Kidney epithelial cell (primary cell): ENCODE measurements around the gene SMARCA2. TPM values are rescaled to one million over a fixed set of nuclear protein-coding genes. Genes with fewer than 3 reads are reported as not detected.

Experiments
- DNase-seq: peaks from one replicate; pipeline ENCODE4 v3.0.0-alpha.2; 2010; ENCODE audit warnings: low read depth
- H3K27me3 ChIP-seq: 2 replicates; pipeline ENCODE4 v1.6.0; 2011; ENCODE audit warnings: low read length; ENCODE audit not compliant: control insufficient read depth, insufficient read depth
- H3K36me3 ChIP-seq: 2 replicates; pipeline ENCODE4 v1.5.1; 2011; ENCODE audit warnings: low read length; ENCODE audit not compliant: control insufficient read depth, insufficient read depth
- H3K4me3 ChIP-seq: 2 replicates; pipeline ENCODE4 v1.5.1; 2011; ENCODE audit warnings: low read depth, mild to moderate bottlenecking, control low read depth, low read length
- total RNA-seq: library from RNA; depleted of rRNA; stranded (reverse); fragments of >200 nt; gene quantifications from 2 replicates; pipeline ENCODE4 v1.2.3, GENCODE V29; 2015
- TF ChIP-seq, protein P1 (sequence below): IDR thresholded peaks from 2 replicates; pipeline ENCODE4 v1.5.1; 2011; ENCODE audit warnings: mild to moderate bottlenecking, moderate library complexity, low read length, control low read depth, inconsistent platforms; ENCODE audit not compliant: insufficient read depth, poor library complexity, severe bottlenecking

SMARCA2 gene
- total RNA-seq, 1 donor from 2014 or later = 34.3 TPM

DNA sequence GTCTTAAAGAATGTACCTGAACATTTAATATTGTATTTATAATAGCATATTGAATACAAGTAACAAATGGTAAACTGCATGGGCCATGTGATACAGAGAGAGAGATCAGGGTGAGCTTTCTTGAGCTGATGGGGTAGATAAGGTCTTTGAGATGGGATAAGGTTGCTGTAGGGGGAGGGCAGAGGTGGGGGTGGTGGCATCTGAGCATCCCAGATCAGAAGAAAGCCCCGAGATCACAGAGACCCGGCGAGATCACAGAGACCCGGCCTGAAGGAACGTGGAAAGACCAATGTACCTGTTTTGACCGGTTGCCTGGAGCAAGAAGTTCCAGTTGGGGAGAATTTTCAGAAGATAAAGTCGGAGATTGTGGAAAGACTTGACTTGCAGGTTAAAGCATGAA is 6.6 kb downstream of the SMARCA2 start:
- TF ChIP-seq, protein P1, sequence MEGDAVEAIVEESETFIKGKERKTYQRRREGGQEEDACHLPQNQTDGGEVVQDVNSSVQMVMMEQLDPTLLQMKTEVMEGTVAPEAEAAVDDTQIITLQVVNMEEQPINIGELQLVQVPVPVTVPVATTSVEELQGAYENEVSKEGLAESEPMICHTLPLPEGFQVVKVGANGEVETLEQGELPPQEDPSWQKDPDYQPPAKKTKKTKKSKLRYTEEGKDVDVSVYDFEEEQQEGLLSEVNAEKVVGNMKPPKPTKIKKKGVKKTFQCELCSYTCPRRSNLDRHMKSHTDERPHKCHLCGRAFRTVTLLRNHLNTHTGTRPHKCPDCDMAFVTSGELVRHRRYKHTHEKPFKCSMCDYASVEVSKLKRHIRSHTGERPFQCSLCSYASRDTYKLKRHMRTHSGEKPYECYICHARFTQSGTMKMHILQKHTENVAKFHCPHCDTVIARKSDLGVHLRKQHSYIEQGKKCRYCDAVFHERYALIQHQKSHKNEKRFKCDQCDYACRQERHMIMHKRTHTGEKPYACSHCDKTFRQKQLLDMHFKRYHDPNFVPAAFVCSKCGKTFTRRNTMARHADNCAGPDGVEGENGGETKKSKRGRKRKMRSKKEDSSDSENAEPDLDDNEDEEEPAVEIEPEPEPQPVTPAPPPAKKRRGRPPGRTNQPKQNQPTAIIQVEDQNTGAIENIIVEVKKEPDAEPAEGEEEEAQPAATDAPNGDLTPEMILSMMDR = no peak
- no peak for DNase-seq
- no peaks in the 10 kb centered on the region for H3K27me3 ChIP-seq
- H3K4me3 ChIP-seq = no peak overlapping the region
- no peaks in the 10 kb centered on the region for H3K36me3 ChIP-seq

DNA sequence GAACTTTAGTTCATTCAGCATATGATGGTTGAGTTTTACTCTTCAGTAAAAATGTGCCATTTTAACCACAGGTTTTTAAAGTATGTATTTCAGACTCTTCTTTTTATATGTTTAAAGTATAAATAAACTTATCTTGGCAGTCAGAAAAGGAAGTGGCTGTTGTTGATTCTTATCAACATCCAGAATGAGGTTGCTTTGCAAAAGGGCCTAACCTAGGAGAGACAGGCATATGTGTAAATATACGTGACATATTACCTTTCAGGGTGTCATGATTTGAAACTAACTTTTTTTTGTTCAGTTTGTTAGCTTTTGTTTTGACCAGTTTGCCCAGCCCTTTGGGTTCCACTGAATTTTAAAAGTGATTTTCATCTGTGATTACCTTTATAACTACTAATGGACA is 7.4 kb downstream of the SMARCA2 start:
- Histone ChIP-seq H3K27me3 (no peaks in the 10 kb centered on the region), H3K4me3 (no peak overlapping the region), H3K36me3 (no peaks in the 10 kb centered on the region)
- DNase-seq = no peak
- TF ChIP-seq, protein P1 = no peak

DNA sequence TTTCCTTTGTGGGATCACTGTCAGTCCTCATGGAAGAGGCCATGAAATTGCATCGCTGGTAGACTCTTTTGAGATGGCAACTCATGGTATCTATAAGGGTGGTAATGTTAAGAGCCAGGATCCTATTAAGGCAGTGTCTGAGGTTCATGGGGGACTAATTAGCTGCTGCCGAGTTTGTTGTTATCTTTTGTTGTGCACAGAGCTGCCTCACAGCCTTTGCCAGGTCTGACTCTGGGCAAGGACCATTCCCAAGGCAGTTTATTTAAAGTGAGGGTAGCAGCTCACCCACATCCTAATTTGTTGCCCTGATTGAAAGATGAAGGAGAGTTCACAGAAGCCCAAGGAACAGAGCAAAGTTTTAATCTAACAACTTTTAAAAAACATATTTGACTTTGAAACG is 7.9 kb downstream of the SMARCA2 start:
- Histone ChIP-seq H3K27me3 (no peaks in the 10 kb centered on the region), H3K36me3 (no peaks in the 10 kb centered on the region), H3K4me3 (no peak overlapping the region)
- TF ChIP-seq, protein P1 = no peak
- no peak for DNase-seq

DNA sequence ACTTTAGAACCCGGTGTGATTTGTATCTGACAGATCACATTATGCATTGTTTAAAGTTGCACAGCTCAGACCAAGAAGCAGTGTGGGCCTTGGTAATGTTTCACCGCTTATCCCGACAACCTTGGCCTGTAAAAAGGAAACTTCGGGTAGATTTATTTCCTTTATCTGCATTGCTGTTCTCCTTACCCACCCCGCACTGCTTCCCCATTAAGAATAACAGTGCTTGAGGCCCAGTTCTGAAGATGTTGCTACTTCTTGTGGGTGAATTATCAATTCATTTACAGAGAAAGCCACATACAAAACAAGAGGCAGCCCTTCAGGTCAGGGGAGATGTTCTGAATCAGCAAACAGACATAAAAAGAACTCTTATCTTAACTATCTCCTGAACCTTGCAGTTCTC is 8.4 kb downstream of the SMARCA2 start:
- Histone ChIP-seq H3K4me3 (no peak overlapping the region), H3K27me3 (no peaks in the 10 kb centered on the region), H3K36me3 (no peaks in the 10 kb centered on the region)
- TF ChIP-seq, protein P1 = no peak
- no peak for DNase-seq

DNA sequence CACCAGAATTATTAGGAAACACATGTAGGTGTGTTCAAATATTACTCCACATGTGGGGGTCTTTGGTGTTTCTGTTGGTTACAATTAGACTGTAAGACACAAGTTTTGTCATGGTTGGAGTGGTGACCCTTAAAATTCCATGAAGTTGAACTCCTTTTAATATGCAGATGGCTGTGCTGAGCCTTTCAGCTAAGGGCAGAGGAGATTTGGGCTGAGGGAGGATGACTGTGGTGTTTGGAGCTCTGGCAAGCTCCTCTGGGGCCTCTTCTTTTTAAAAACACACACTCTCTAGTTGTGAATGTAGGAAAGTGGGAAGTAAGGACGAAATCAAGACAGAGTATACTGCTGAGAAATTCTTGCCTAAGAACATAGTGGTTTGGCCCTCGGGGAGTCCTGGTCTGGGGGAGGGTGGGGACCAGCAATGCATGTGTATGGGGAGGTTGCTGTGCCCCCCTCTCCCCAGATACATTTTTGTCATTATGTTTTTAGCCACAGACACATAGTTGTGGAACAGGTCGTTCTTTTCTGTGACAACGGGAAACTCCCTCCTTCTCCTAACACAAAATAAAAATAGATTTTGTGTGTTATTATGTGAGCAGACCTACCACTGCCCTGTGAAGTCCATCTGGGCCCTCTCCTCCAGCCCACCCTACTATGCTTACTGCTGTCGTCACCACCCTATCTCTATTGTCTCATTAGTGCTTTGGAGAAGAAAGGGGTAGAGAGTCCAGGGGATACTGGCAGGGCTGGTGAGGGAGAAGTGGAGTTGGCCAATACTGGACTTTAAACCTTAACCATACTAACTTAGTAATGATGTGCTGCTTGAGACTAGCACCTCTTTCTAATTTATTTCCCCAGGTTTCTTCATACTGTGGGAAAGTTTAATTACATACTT is 10.0 kb downstream of the SMARCA2 start:
- no peaks in the 10 kb centered on the region for H3K27me3 ChIP-seq
- no peak for DNase-seq
- TF ChIP-seq, protein P1 = no peak
- no peak overlapping the region for H3K4me3 ChIP-seq
- no peaks in the 10 kb centered on the region for H3K36me3 ChIP-seq
